Gastrocnemius medialis (tissue), 4 donors: Measurements from ENCODE around the gene WDR54. TPM values are rescaled to one million over a fixed set of nuclear protein-coding genes. Genes with fewer than 3 reads are reported as not detected.

Experiments used
- ATAC-seq, 2 donors: fragments of 150-250 bp; one replicate each; pipeline ENCODE4 v1.9.1; 2016
- DNase-seq, 2 donors: peaks; one replicate each; pipeline ENCODE4 v3.0.0-alpha.2; 2019
- H3K27ac ChIP-seq, 4 donors: fragments of 200-600 bp; sonication (generic); 1 replicate in 1 of 4; 2 replicates in 3 of 4; pipeline ENCODE4 v1.5.1; 2016 to 2018; ENCODE audit warnings: mild to moderate bottlenecking in 2 of 4, moderate library complexity in 1 of 4
- H3K27me3 ChIP-seq, 3 donors: fragments of 200-600 bp; sonication (generic) in 2 of 3; 1 replicate in 1 of 3; 2 replicates in 2 of 3; pipeline versions ENCODE4 v1.5.1 to v1.6.0; 2016 to 2019; ENCODE audit warnings: mild to moderate bottlenecking in 1 of 3, moderate library complexity in 1 of 3
- H3K36me3 ChIP-seq, 2 donors: fragments of 200-600 bp; sonication (generic) in 1 of 2; one replicate each; pipeline ENCODE4 v1.5.1; 2017 to 2018
- H3K4me1 ChIP-seq, 2 donors: fragments of 200-600 bp; sonication (generic) in 1 of 2; one replicate each; pipeline ENCODE4 v1.5.1; 2016 to 2017; ENCODE audit warnings: mild to moderate bottlenecking in 2 of 2
- H3K4me3 ChIP-seq, 4 donors: fragments of 200-600 bp; sonication (generic) in 3 of 4; 1 replicate in 1 of 4; 2 replicates in 3 of 4; pipeline ENCODE4 v1.5.1; 2016 to 2019; ENCODE audit warnings: mild to moderate bottlenecking in 2 of 4
- H3K9me3 ChIP-seq, 3 donors: fragments of 200-600 bp; sonication (generic) in 2 of 3; 1 replicate in 1 of 3; 2 replicates in 2 of 3; pipeline ENCODE4 v1.5.1; 2016 to 2019
- POLR2A ChIP-seq, 2 donors: fragments of 450-650 bp; IDR thresholded peaks; one replicate each; pipeline ENCODE4 v1.6.1; 2017; ENCODE audit warnings: antibody characterized with exemption in 2 of 2, mild to moderate bottlenecking in 2 of 2, moderate library complexity in 2 of 2
- in situ Hi-C, 4 donors: fragments of 200-750 bp; cut with MboI; loops; one replicate each; pipeline versions ENCODE4 v1.15.0 to v1.8.0; 2017; ENCODE audit warnings: low sequenced_read_pairs in 4 of 4
- intact Hi-C: fragments of 100-400 bp; cut with DNase I; formaldehyde crosslinking; loops from one replicate; pipeline ENCODE4 v1.15.1; 2023; ENCODE audit warnings: low total_unique reads
- total RNA-seq, 4 donors: library from RNA; depleted of rRNA; stranded (reverse); fragments of >200 nt; gene quantifications; one replicate each; pipeline versions ENCODE4 v1.1.0 to v1.2.3, GENCODE V29; 2016
- TF ChIP-seq, protein P1 (sequence below), 5 experiments: fragments of 450-650 bp in 3 of 5; fragments of 200-600 bp in 2 of 5; sonication (generic) in 2 of 5; IDR thresholded peaks in 4 of 5; conservative IDR thresholded peaks in 1 of 5; 1 replicate in 4 of 5; 2 replicates in 1 of 5; pipeline ENCODE4 v1.5.1; 2016 to 2019; ENCODE audit warnings: antibody characterized with exemption in 5 of 5, mild to moderate bottlenecking in 3 of 5, moderate library complexity in 3 of 5

The WDR54 gene
- total RNA-seq, 4 donors from 2014 or later: 0.51 to 2.1 (median 1.4) TPM

GRCh38 chr2:74436111-74436805 lies 14.7 kb downstream of the WDR54 start:
- ATAC-seq (no peak), DNase-seq (no peak)
- Histone ChIP-seq H3K4me1 (peaks cover 20 to 21% of the 10 kb centered on the region in 2 donors), H3K27me3 (peaks cover 0 to 12% (median 0%) of the 10 kb centered on the region in 3 donors), H3K27ac (no peak overlapping the region), H3K4me3 (no peak overlapping the region), H3K9me3 (no peaks in the 10 kb centered on the region), H3K36me3 (no peaks in the 10 kb centered on the region)
- TF ChIP-seq, protein P1, sequence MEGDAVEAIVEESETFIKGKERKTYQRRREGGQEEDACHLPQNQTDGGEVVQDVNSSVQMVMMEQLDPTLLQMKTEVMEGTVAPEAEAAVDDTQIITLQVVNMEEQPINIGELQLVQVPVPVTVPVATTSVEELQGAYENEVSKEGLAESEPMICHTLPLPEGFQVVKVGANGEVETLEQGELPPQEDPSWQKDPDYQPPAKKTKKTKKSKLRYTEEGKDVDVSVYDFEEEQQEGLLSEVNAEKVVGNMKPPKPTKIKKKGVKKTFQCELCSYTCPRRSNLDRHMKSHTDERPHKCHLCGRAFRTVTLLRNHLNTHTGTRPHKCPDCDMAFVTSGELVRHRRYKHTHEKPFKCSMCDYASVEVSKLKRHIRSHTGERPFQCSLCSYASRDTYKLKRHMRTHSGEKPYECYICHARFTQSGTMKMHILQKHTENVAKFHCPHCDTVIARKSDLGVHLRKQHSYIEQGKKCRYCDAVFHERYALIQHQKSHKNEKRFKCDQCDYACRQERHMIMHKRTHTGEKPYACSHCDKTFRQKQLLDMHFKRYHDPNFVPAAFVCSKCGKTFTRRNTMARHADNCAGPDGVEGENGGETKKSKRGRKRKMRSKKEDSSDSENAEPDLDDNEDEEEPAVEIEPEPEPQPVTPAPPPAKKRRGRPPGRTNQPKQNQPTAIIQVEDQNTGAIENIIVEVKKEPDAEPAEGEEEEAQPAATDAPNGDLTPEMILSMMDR (IDR thresholded peaks at IDR 0.05 in 4 of 5, conservative IDR thresholded peaks at IDR 0.05 in 1 of 5): no peak
- no peak for TF ChIP-seq POLR2A (IDR thresholded peaks at IDR 0.05)
- intact Hi-C loops: no loop called here
- in situ Hi-C loops: no loop called here

DNA sequence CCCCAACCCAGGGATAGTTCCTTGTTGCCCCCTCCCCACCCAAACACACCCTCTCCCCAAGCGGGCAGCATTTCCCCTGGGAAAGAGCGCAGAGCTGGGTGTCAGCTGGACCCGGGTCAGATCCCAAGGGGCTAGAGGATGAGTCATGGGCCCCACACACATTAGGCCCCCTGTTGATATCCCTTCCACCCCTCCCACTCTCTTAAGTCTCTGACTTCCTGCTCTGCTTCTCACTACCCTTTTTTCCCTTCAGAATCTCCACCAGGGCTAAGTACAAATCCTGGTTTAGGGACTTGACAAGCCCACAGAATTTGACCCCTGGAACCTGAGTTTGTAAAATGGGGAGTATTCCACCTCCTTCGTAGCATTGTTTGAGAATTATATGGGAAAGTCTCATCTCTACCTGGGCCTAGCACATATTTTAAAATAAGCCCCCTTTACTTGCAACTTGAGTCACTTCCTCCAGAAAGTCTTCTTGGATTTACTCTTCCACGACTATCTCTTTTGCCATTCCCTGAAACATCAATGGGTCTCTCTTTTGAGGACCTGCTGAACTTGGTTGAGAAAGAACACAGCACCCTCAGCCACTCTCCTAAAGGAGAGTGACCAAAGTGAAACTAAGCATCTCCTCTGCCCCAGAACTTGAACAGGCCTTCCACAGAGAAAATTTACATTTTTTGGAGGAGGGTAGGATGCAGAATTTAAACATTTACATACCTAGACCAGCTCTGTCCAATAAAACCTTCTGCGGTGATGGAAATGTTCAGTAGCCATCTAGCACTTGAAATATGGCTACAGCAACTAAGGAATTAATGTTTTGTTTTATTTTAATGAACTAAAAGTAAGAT lies 15.5 kb downstream of the WDR54 start:
- H3K4me1 ChIP-seq: peaks cover 20 to 29% of the 10 kb centered on the region in 2 donors

DNA sequence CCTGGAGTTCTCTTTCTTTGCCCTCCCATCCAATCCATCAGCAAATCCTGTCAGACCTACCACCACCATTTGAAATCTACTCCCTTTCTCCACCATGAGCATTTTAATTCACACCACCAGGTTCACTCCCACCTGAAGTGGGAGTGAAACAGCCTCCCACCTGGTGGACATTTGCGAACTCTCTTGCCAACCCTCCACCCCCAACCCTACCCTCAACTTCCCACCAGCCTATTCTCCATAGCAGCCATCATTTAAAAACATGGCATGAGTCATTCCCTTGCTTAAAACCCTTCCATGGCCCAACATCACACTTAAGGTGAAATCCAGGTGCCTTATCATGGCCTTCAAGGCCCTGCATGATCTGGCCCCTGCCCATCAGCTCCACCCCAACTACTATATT lies 16.7 kb downstream of the WDR54 start:
- Histone ChIP-seq H3K4me1 (peaks cover 20 to 30% of the 10 kb centered on the region in 2 donors), H3K27me3 (peaks cover 6 to 31% (median 7%) of the 10 kb centered on the region in 3 donors), H3K4me3 (no peak overlapping the region), H3K27ac (no peak overlapping the region), H3K9me3 (no peaks in the 10 kb centered on the region), H3K36me3 (no peaks in the 10 kb centered on the region)
- no peak for ATAC-seq
- in situ Hi-C loops (no loop called here), intact Hi-C loops (no loop called here)
- TF ChIP-seq, protein P1 (IDR thresholded peaks at IDR 0.05 in 4 of 5, conservative IDR thresholded peaks at IDR 0.05 in 1 of 5): no peak
- TF ChIP-seq POLR2A (IDR thresholded peaks at IDR 0.05): no peak
- no peak for DNase-seq

More for the DNA sequence above, 15.5 kb downstream of the WDR54 start:
- Histone ChIP-seq H3K27ac (no peak overlapping the region), H3K9me3 (no peaks in the 10 kb centered on the region), H3K36me3 (no peaks in the 10 kb centered on the region), H3K4me3 (no peak overlapping the region), H3K27me3 (peaks cover 1 to 20% (median 2%) of the 10 kb centered on the region in 3 donors)
- no peak for TF ChIP-seq POLR2A (IDR thresholded peaks at IDR 0.05)
- TF ChIP-seq, protein P1 (IDR thresholded peaks at IDR 0.05 in 4 of 5, conservative IDR thresholded peaks at IDR 0.05 in 1 of 5): no peak
- DNase-seq (no peak), ATAC-seq (no peak)
- intact Hi-C loops: no loop called here
- in situ Hi-C loops: no loop called here

- no peak for ATAC-seq
- DNase-seq: no peak
- in situ Hi-C loops (no loop called here), intact Hi-C loops (no loop called here)
- H3K27ac ChIP-seq: peak overlapping the region; percentile 68 to 85 (median 73)
- peak overlapping the region; percentile 55 to 65 (median 58) for H3K4me3 ChIP-seq
- TF ChIP-seq, protein P1 (IDR thresholded peaks at IDR 0.05 in 4 of 5, conservative IDR thresholded peaks at IDR 0.05 in 1 of 5): no peak
- no peak for TF ChIP-seq POLR2A (IDR thresholded peaks at IDR 0.05)
- peaks cover 6 to 32% (median 7%) of the 10 kb centered on the region in 3 donors for H3K27me3 ChIP-seq
- peaks cover 20 to 30% of the 10 kb centered on the region in 2 donors for H3K4me1 ChIP-seq
- no peaks in the 10 kb centered on the region for H3K9me3 ChIP-seq
- no peaks in the 10 kb centered on the region for H3K36me3 ChIP-seq
These were observed 17.8 kb downstream of the WDR54 start for GRCh38 chr2:74439373-74439772.
